ENCODE results near the gene PHOSPHO1.

The PHOSPHO1 gene

DNA sequence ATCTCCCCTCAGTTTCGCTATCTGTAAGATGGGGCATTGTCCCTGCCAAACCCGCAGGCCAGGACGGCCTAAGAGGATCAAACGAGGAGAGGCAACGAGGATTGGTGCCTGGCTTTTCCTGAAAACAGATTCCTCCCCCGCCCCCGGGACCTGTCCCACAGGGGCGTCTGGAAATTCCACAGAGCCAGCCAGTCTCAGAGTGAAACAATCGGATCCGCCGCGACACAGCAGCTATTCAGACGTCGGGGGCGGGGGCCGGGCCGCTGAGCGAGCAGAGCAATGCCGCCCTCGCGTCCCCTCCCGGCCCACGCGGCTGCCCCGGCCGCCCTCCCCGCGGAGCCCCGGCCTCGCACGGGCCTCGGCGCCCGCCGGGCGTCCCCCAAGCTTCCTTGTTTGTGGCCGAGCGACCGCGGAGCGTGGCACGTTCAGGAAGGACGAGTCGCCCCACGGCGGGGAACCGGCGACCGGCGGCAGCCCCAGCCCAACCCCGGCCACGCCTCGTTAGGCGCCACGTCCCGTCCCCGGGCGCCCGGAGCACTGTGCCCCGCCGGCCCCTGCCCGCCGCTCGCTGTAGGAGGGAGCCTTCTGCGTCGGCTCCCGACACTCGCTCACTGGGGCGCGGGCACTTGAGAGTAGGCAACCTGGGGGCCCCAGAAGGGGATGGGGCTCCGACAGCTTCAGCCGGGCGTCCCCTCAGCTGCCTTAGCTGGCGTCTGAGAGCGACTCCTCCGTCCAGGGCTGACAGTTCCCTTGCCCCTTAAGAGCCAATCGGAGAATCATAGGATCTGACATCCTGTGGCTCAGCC, 29.6 kb upstream of the PHOSPHO1 start:
- Histone ChIP-seq H3K4ac (ENCODE audit: low read depth, low read length) (no peak overlapping the region), H2BK15ac (replicated peaks; ENCODE audit: low read depth) (no peak overlapping the region), H3K36me3 (ENCODE audit: control insufficient read depth, insufficient read depth, low read length) (no peaks in the 10 kb centered on the region), H3K56ac (ENCODE audit: low read length) (peak overlapping the region; percentile 82), H2AK5ac (ENCODE audit: low read length) (no peak overlapping the region), H4K8ac (ENCODE audit: low read depth, low read length) (no peak overlapping the region), H2BK120ac (ENCODE audit: low read depth, low read length) (no peak overlapping the region), H3K27ac (ENCODE audit: low read depth, low read length) (no peak overlapping the region), H3K23ac (ENCODE audit: low read length) (peak overlapping the region; percentile 37), H3K79me2 (ENCODE audit: control insufficient read depth, insufficient read depth, low read length) (no peaks in the 10 kb centered on the region), H2BK5ac (ENCODE audit: low read length) (no peak overlapping the region), H3K4me2 (ENCODE audit: low read length) (peak overlapping the region; percentile 52), H3K27me3 (ENCODE audit: insufficient read depth, low read length, poor library complexity) (no peaks in the 10 kb centered on the region), H3K4me1 (ENCODE audit: control insufficient read depth, low read depth, low read length) (no peaks in the 10 kb centered on the region), H3K9ac (ENCODE audit: low read length) (peak overlapping the region; percentile 64), H3K79me1 (ENCODE audit: low read length) (no peaks in the 10 kb centered on the region), H3K4me3 (ENCODE audit: low read length) (peak overlapping the region; percentile 40), H3K18ac (ENCODE audit: low read length) (peak overlapping the region; percentile 17), H4K5ac (ENCODE audit: low read length) (no peak overlapping the region)
- peak; percentile 92 for DNase-seq
- no CpG with 5 or more reads among the region's 77 CpGs for WGBS (ENCODE audit: extremely low coverage, insufficient coverage, low lambda C conversion rate)

DNA sequence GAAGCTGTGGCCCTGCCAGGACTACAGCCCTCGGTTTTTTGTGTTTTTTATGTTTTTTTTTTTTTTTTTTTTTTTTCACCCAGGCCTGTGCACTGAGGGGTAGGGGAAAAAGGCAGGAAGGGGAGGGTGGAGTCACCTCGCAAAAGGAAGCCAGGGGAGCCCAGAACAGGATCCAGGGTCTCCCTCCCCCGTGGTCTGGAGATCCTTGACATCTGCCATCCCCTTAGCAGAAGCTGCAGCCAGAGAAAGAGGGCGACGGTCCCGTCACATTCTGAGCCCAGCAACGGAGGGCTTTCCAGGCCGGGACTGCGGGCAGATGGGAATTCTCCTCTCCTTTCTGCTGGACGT, 29.1 kb upstream of the PHOSPHO1 start:
- Histone ChIP-seq H2BK120ac (ENCODE audit: low read depth, low read length) (no peak overlapping the region), H3K4ac (ENCODE audit: low read depth, low read length) (no peak overlapping the region), H3K4me2 (ENCODE audit: low read length) (peak overlapping the region; percentile 52), H2BK15ac (replicated peaks; ENCODE audit: low read depth) (no peak overlapping the region), H3K4me3 (ENCODE audit: low read length) (no peak overlapping the region), H4K5ac (ENCODE audit: low read length) (no peak overlapping the region), H3K79me1 (ENCODE audit: low read length) (no peaks in the 10 kb centered on the region), H3K4me1 (ENCODE audit: control insufficient read depth, low read depth, low read length) (no peaks in the 10 kb centered on the region), H3K18ac (ENCODE audit: low read length) (no peak overlapping the region), H3K79me2 (ENCODE audit: control insufficient read depth, insufficient read depth, low read length) (no peaks in the 10 kb centered on the region), H3K27ac (ENCODE audit: low read depth, low read length) (no peak overlapping the region), H3K36me3 (ENCODE audit: control insufficient read depth, insufficient read depth, low read length) (no peaks in the 10 kb centered on the region), H3K27me3 (ENCODE audit: insufficient read depth, low read length, poor library complexity) (no peaks in the 10 kb centered on the region), H3K23ac (ENCODE audit: low read length) (no peak overlapping the region), H3K56ac (ENCODE audit: low read length) (peak overlapping the region; percentile 82), H2AK5ac (ENCODE audit: low read length) (no peak overlapping the region), H2BK5ac (ENCODE audit: low read length) (no peak overlapping the region), H4K8ac (ENCODE audit: low read depth, low read length) (no peak overlapping the region), H3K9ac (ENCODE audit: low read length) (peak overlapping the region; percentile 64)
- no CpG with 5 or more reads among the region's 10 CpGs for WGBS (ENCODE audit: extremely low coverage, insufficient coverage, low lambda C conversion rate)
- DNase-seq, result no peak

DNA sequence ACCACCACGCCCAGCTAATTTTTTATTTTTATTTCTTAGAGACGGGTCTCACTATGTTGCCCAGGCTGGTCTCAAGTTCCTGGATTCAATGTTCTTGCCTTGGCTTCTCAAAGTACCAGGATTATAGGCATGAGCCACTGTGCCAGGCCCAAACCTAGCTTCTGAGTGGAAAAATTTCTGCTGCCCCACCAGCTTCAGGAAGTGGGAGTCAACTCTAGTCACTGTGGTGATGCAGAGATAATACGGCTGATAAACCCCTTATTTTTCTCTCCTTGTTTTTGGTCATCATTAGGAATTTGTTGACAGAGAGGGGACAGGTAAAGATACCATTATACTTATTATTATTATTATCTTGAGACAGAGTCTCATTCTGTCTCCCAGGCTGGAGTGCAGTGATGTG, 27.8 kb upstream of the PHOSPHO1 start:
- H3K4me2 ChIP-seq (ENCODE audit: low read length), result no peak overlapping the region
- no peak overlapping the region for H2AK5ac ChIP-seq (ENCODE audit: low read length)
- no peak overlapping the region for H4K8ac ChIP-seq (ENCODE audit: low read depth, low read length)
- H3K4me1 ChIP-seq (ENCODE audit: control insufficient read depth, low read depth, low read length), result no peaks in the 10 kb centered on the region
- no peak overlapping the region for H3K56ac ChIP-seq (ENCODE audit: low read length)
- H3K27me3 ChIP-seq (ENCODE audit: insufficient read depth, low read length, poor library complexity), result no peaks in the 10 kb centered on the region
- H2BK120ac ChIP-seq (ENCODE audit: low read depth, low read length), result no peak overlapping the region
- H3K79me1 ChIP-seq (ENCODE audit: low read length), result no peaks in the 10 kb centered on the region
- H3K4ac ChIP-seq (ENCODE audit: low read depth, low read length), result no peak overlapping the region
- no peak overlapping the region for H3K9ac ChIP-seq (ENCODE audit: low read length)
- no peak for DNase-seq
- H3K79me2 ChIP-seq (ENCODE audit: control insufficient read depth, insufficient read depth, low read length), result no peaks in the 10 kb centered on the region
- no peak overlapping the region for H4K5ac ChIP-seq (ENCODE audit: low read length)
- H3K4me3 ChIP-seq (ENCODE audit: low read length), result no peak overlapping the region
- H2BK15ac ChIP-seq (replicated peaks; ENCODE audit: low read depth), result no peak overlapping the region
- WGBS (ENCODE audit: extremely low coverage, insufficient coverage, low lambda C conversion rate), result no CpG with 5 or more reads among the region's 3 CpGs
- H3K36me3 ChIP-seq (ENCODE audit: control insufficient read depth, insufficient read depth, low read length), result no peaks in the 10 kb centered on the region
- H3K23ac ChIP-seq (ENCODE audit: low read length), result no peak overlapping the region
- H3K18ac ChIP-seq (ENCODE audit: low read length), result no peak overlapping the region
- no peak overlapping the region for H3K27ac ChIP-seq (ENCODE audit: low read depth, low read length)
- H2BK5ac ChIP-seq (ENCODE audit: low read length), result no peak overlapping the region

- DNase-seq, result no peak
- H2BK5ac ChIP-seq (ENCODE audit: low read length), result no peak overlapping the region
Observed at GRCh38 chr17:49255125-49255524, 24.5 kb upstream of the PHOSPHO1 start.

GRCh38 chr17:49254066-49254465, 23.5 kb upstream of the PHOSPHO1 start:
- H3K56ac ChIP-seq (ENCODE audit: low read length), result no peak overlapping the region
- no peak overlapping the region for H4K5ac ChIP-seq (ENCODE audit: low read length)
- no peak overlapping the region for H3K4me3 ChIP-seq (ENCODE audit: low read length)

More at GRCh38 chr17:49255125-49255524, 24.5 kb upstream of the PHOSPHO1 start:
- Histone ChIP-seq H4K5ac (ENCODE audit: low read length) (no peak overlapping the region), H3K23ac (ENCODE audit: low read length) (no peak overlapping the region), H3K79me1 (ENCODE audit: low read length) (no peaks in the 10 kb centered on the region), H3K9ac (ENCODE audit: low read length) (no peak overlapping the region), H3K27me3 (ENCODE audit: insufficient read depth, low read length, poor library complexity) (no peaks in the 10 kb centered on the region), H3K56ac (ENCODE audit: low read length) (no peak overlapping the region), H3K36me3 (ENCODE audit: control insufficient read depth, insufficient read depth, low read length) (no peaks in the 10 kb centered on the region), H3K4me1 (ENCODE audit: control insufficient read depth, low read depth, low read length) (no peaks in the 10 kb centered on the region), H3K4ac (ENCODE audit: low read depth, low read length) (no peak overlapping the region), H4K8ac (ENCODE audit: low read depth, low read length) (no peak overlapping the region), H3K4me2 (ENCODE audit: low read length) (no peak overlapping the region), H2BK120ac (ENCODE audit: low read depth, low read length) (no peak overlapping the region), H3K18ac (ENCODE audit: low read length) (no peak overlapping the region), H2AK5ac (ENCODE audit: low read length) (no peak overlapping the region), H2BK15ac (replicated peaks; ENCODE audit: low read depth) (no peak overlapping the region), H3K4me3 (ENCODE audit: low read length) (no peak overlapping the region), H3K27ac (ENCODE audit: low read depth, low read length) (no peak overlapping the region), H3K79me2 (ENCODE audit: control insufficient read depth, insufficient read depth, low read length) (no peaks in the 10 kb centered on the region)
- WGBS (ENCODE audit: extremely low coverage, insufficient coverage, low lambda C conversion rate), result no CpG with 5 or more reads among the region's 5 CpGs

More at GRCh38 chr17:49254066-49254465, 23.5 kb upstream of the PHOSPHO1 start:
- Histone ChIP-seq H2BK15ac (replicated peaks; ENCODE audit: low read depth) (no peak overlapping the region), H3K23ac (ENCODE audit: low read length) (no peak overlapping the region), H3K79me1 (ENCODE audit: low read length) (no peaks in the 10 kb centered on the region), H2AK5ac (ENCODE audit: low read length) (no peak overlapping the region), H3K36me3 (ENCODE audit: control insufficient read depth, insufficient read depth, low read length) (no peaks in the 10 kb centered on the region), H3K4ac (ENCODE audit: low read depth, low read length) (no peak overlapping the region), H3K9ac (ENCODE audit: low read length) (no peak overlapping the region), H3K27me3 (ENCODE audit: insufficient read depth, low read length, poor library complexity) (no peaks in the 10 kb centered on the region), H3K4me1 (ENCODE audit: control insufficient read depth, low read depth, low read length) (no peaks in the 10 kb centered on the region), H2BK120ac (ENCODE audit: low read depth, low read length) (no peak overlapping the region), H2BK5ac (ENCODE audit: low read length) (no peak overlapping the region), H3K27ac (ENCODE audit: low read depth, low read length) (no peak overlapping the region), H4K8ac (ENCODE audit: low read depth, low read length) (no peak overlapping the region), H3K79me2 (ENCODE audit: control insufficient read depth, insufficient read depth, low read length) (no peaks in the 10 kb centered on the region), H3K4me2 (ENCODE audit: low read length) (no peak overlapping the region), H3K18ac (ENCODE audit: low read length) (no peak overlapping the region)
- no CpG with 5 or more reads among the region's 4 CpGs for WGBS (ENCODE audit: extremely low coverage, insufficient coverage, low lambda C conversion rate)
- no peak for DNase-seq

All from mesendoderm (in vitro differentiated cells).